Measurements from ENCODE around the gene BTRC.

DNA sequence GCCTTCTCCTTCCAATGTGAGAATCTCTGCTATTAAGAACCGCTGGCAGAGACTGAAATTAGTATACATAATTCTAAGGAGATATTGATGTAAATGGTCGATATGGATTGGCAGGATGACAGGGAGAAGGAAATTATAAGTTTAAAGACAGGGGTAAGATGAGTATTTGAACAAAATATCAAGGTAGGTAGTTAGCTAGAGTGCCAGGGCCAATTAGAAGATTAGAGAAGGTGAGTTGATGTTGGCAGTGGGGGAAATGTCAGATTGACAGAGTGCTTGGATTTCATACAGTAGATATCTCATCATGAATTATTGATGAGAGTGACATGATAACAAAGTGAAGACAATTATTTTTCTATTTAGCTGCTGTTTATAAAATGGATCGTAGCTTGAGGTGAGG, 74.1 kb downstream of the BTRC start:
- TF ChIP-seq CTCF (IDR thresholded peaks at IDR 0.05; ENCODE audit: low read depth, low read length) (no peak), POLR2A (IDR thresholded peaks at IDR 0.05; ENCODE audit: extremely low read depth, insufficient read length) (no peak)

Data from NB4 (cell line).